IMR-90 (cell line): Measurements from ENCODE around the gene CCM2.

ENCODE experiments used
- CTCF ChIP-seq: conservative IDR thresholded peaks from 2 replicates; pipeline ENCODE4 v1.5.1; 2012; ENCODE audit warnings: mild to moderate bottlenecking, low read depth, low read length, improper control_type of control experiment
- MXI1 ChIP-seq: IDR thresholded peaks from 2 replicates; pipeline ENCODE4 v1.6.1; 2012; ENCODE audit warnings: low read depth, mild to moderate bottlenecking, low read length, moderate library complexity, borderline replicate concordance
- POLR2A ChIP-seq: IDR thresholded peaks from 2 replicates; pipeline ENCODE4 v1.6.1; 2012; ENCODE audit warnings: mild to moderate bottlenecking, low read depth, low read length
- RAD21 ChIP-seq: IDR thresholded peaks from 2 replicates; pipeline ENCODE4 v1.6.1; 2012; ENCODE audit warnings: low read length, improper control_type of control experiment
- RCOR1 ChIP-seq: IDR thresholded peaks from 2 replicates; pipeline ENCODE4 v1.6.1; 2012; ENCODE audit warnings: mild to moderate bottlenecking, low read length, improper control_type of control experiment; ENCODE audit not compliant: insufficient replicate concordance
- RFX5 ChIP-seq: IDR thresholded peaks from 2 replicates; pipeline ENCODE4 v1.8.0; 2012; ENCODE audit warnings: low read depth, mild to moderate bottlenecking, low read length, moderate library complexity
- SMC3 ChIP-seq: fragments of 150-350 bp; IDR thresholded peaks from 2 replicates; pipeline ENCODE4 v1.6.1; 2016; ENCODE audit warnings: low read depth, mild to moderate bottlenecking, antibody characterized with exemption, low read length, moderate library complexity
- USF2 ChIP-seq: fragments of 150-350 bp; IDR thresholded peaks from 2 replicates; pipeline ENCODE4 v1.6.1; 2017; ENCODE audit warnings: mild to moderate bottlenecking, antibody characterized with exemption, low read length, low read depth

GRCh38 chr7:45122975-45123860, 123.2 kb downstream of the CCM2 start:
- TF ChIP-seq POLR2A, result no peak
- no peak for TF ChIP-seq RCOR1
- no peak for TF ChIP-seq CTCF
- TF ChIP-seq RFX5, result no peak
- TF ChIP-seq USF2, result no peak
- TF ChIP-seq RAD21, result no peak
- no peak for TF ChIP-seq MXI1
- no peak for TF ChIP-seq SMC3
